CD14-positive monocyte (primary cell): ENCODE results near the gene TOP2B. TPM values are rescaled to one million over a fixed set of nuclear protein-coding genes. Genes with fewer than 3 reads are reported as not detected.

Experiments used
- DNase-seq, 3 donors: peaks; one replicate each; pipeline ENCODE4 v3.0.0-alpha.2; 2011 to 2022
- H2AFZ ChIP-seq: 2 replicates; pipeline ENCODE4 v1.6.0; 2012; ENCODE audit warnings: mild to moderate bottlenecking, low read depth, low read length, inconsistent platforms; ENCODE audit not compliant: insufficient read depth, poor library complexity, severe bottlenecking
- H3K27ac ChIP-seq, 2 donors: 1 replicate in 1 of 2; 2 replicates in 1 of 2; pipeline ENCODE4 v1.5.1; 2012 to 2013; ENCODE audit warnings: low read length in 2 of 2, control low read depth in 1 of 2, inconsistent platforms in 1 of 2, low read depth in 1 of 2, mild to moderate bottlenecking in 1 of 2
- H3K27me3 ChIP-seq, 2 donors: one replicate each; pipeline versions ENCODE4 v1.6.0 to v1.6.1; 2011 to 2013; ENCODE audit warnings: low read length in 2 of 2; ENCODE audit not compliant: control insufficient read depth in 2 of 2, insufficient read depth in 2 of 2
- H3K36me3 ChIP-seq, 2 donors: replicated peaks in 1 of 2; 1 replicate in 1 of 2; 2 replicates in 1 of 2; pipeline versions ENCODE4 v1.5.1 to v1.6.1; 2012 to 2013; ENCODE audit warnings: low read length in 2 of 2, control low read depth in 1 of 2, inconsistent platforms in 1 of 2, mild to moderate bottlenecking in 1 of 2; ENCODE audit not compliant: insufficient read depth in 2 of 2, control insufficient read depth in 1 of 2
- H3K4me1 ChIP-seq, 2 donors: 1 replicate in 1 of 2; 2 replicates in 1 of 2; pipeline versions ENCODE4 v1.5.1 to v1.6.1; 2012 to 2013; ENCODE audit warnings: low read length in 2 of 2, control low read depth in 1 of 2, inconsistent platforms in 1 of 2, mild to moderate bottlenecking in 1 of 2, moderate library complexity in 1 of 2; ENCODE audit not compliant: insufficient read depth in 2 of 2, control insufficient read depth in 1 of 2
- H3K4me2 ChIP-seq: replicated peaks from 2 replicates; pipeline ENCODE3; 2012; ENCODE audit warnings: low read length, moderate library complexity, mild to moderate bottlenecking; ENCODE audit not compliant: poor library complexity, severe bottlenecking; ENCODE audit errors: extremely low read depth
- H3K4me3 ChIP-seq, 3 experiments: fragments of 200-600 bp in 1 of 3; sonication (generic) in 1 of 3; replicated peaks in 1 of 3; 1 replicate in 2 of 3; 2 replicates in 1 of 3; pipeline ENCODE4 v1.5.1; 2011 to 2013; ENCODE audit warnings: low read length in 3 of 3, mild to moderate bottlenecking in 3 of 3, control low read depth in 2 of 3, low read depth in 2 of 3, inconsistent platforms in 1 of 3, moderate library complexity in 1 of 3
- H3K79me2 ChIP-seq: 2 replicates; pipeline ENCODE4 v1.6.0; 2012; ENCODE audit warnings: mild to moderate bottlenecking, control low read depth, inconsistent platforms, low read length, moderate library complexity; ENCODE audit not compliant: insufficient read depth
- H3K9ac ChIP-seq: 2 replicates; pipeline ENCODE4 v1.6.0; 2017; ENCODE audit warnings: low read length, mild to moderate bottlenecking; ENCODE audit not compliant: insufficient read depth, poor library complexity, severe bottlenecking
- H3K9me3 ChIP-seq, 2 donors: replicated peaks in 1 of 2; 1 replicate in 1 of 2; 2 replicates in 1 of 2; pipeline versions ENCODE4 v1.5.1 to v1.6.1; 2012 to 2013; ENCODE audit warnings: low read length in 2 of 2, control low read depth in 1 of 2; ENCODE audit not compliant: control insufficient read depth in 1 of 2, insufficient read depth in 1 of 2
- H4K20me1 ChIP-seq: 2 replicates; pipeline ENCODE4 v1.6.0; 2012; ENCODE audit warnings: mild to moderate bottlenecking, low read length, control low read depth, moderate library complexity; ENCODE audit not compliant: insufficient read depth
- H3K27ac Mint-ChIP-seq, 7 donors: one replicate each; pipeline ENCODE4 v1.8.0; 2020; ENCODE audit warnings: mild to moderate bottlenecking in 7 of 7, mixed read lengths in 7 of 7, moderate library complexity in 6 of 7, inconsistent platforms in 2 of 7
- H3K27me3 Mint-ChIP-seq, 3 donors: one replicate each; pipeline ENCODE4 v1.8.0; 2021 to 2022; ENCODE audit warnings: low read depth in 3 of 3, mild to moderate bottlenecking in 3 of 3, mixed read lengths in 3 of 3, moderate library complexity in 3 of 3, inconsistent platforms in 1 of 3
- H3K36me3 Mint-ChIP-seq, 2 donors: one replicate each; pipeline ENCODE4 v1.8.0; 2020; ENCODE audit warnings: mixed read lengths in 2 of 2, inconsistent platforms in 1 of 2, mild to moderate bottlenecking in 1 of 2
- H3K4me1 Mint-ChIP-seq: one replicate; pipeline ENCODE4 v1.8.0; 2020; ENCODE audit warnings: mild to moderate bottlenecking, mixed read lengths
- H3K4me3 Mint-ChIP-seq, 2 donors: one replicate each; pipeline ENCODE4 v1.8.0; 2020; ENCODE audit warnings: mild to moderate bottlenecking in 2 of 2, mixed read lengths in 2 of 2, moderate library complexity in 1 of 2
- H3K9me3 Mint-ChIP-seq, 7 donors: one replicate each; pipeline ENCODE4 v1.8.0; 2020 to 2022; ENCODE audit warnings: mixed read lengths in 7 of 7, mild to moderate bottlenecking in 6 of 7, moderate library complexity in 6 of 7, inconsistent platforms in 2 of 7
- CTCF ChIP-seq: fragments of 200-600 bp; IDR thresholded peaks from one replicate; pipeline ENCODE4 v1.8.0; 2022; ENCODE audit warnings: antibody characterized with exemption, mild to moderate bottlenecking
- WGBS: methylation state at CpG from one replicate; pipeline ENCODE4 v1.1.5; 2013; ENCODE audit warnings: missing lambda C conversion rate; ENCODE audit not compliant: insufficient coverage; 5-methylcytosine and 5-hydroxymethylcytosine counted together
- intact Hi-C, 2 donors: fragments of 100-400 bp; cut with micrococcal nuclease; formaldehyde crosslinking; loops; one replicate each; pipeline versions ENCODE4 v1.15.0 to v1.15.1; 2023
- polyA plus RNA-seq, 3 donors: library from polyadenylated mRNA; depleted of rRNA in 1 of 3; unstranded in 2 of 3; stranded (reverse) in 1 of 3; fragments of 300-500 nt in 2 of 3; fragments of >200 nt in 1 of 3; fragmentation: Illumina TruSeq in 2 of 3; gene quantifications; 1 replicate in 2 of 3; 2 replicates in 1 of 3; pipeline ENCODE4 v1.2.3, GENCODE V29; 2012 to 2021

Gene TOP2B
- polyA plus RNA-seq, 3 donors = 21.4 to 27.0 (median 26.1) TPM

GRCh38 chr3:25683410-25683809 lies 18.7 kb upstream of the TOP2B start:
- Histone ChIP-seq H4K20me1 (no peaks in the 10 kb centered on the region), H3K4me2 (no peak overlapping the region), H3K4me3 (no peak overlapping the region), H2AFZ (no peak overlapping the region), H3K9me3 (peaks cover 0 to 4% of the 10 kb centered on the region in 2 donors), H3K9ac (no peak overlapping the region), H3K36me3 (no peaks in the 10 kb centered on the region), H3K4me1 (peaks cover 14 to 23% of the 10 kb centered on the region in 2 donors), H3K27ac (no peak overlapping the region), H3K79me2 (no peaks in the 10 kb centered on the region), H3K27me3 (no peaks in the 10 kb centered on the region)
- DNase-seq = no peak
- peaks cover 0 to 3% (median 0%) of the 10 kb centered on the region in 7 donors for H3K9me3 Mint-ChIP-seq
- H3K27ac Mint-ChIP-seq = no peak overlapping the region
- peaks cover 0 to 3% (median 0%) of the 10 kb centered on the region in 3 donors for H3K27me3 Mint-ChIP-seq
- no CpG with 5 or more reads among the region's 1 CpG for WGBS
- TF ChIP-seq CTCF = no peak
- no peaks in the 10 kb centered on the region for H3K36me3 Mint-ChIP-seq
- intact Hi-C loops = no loop called here
- peaks cover 21% of the 10 kb centered on the region for H3K4me1 Mint-ChIP-seq
- no peak overlapping the region for H3K4me3 Mint-ChIP-seq

GRCh38 chr3:25679642-25680302 lies 15.1 kb upstream of the TOP2B start:
- WGBS = no CpG with 5 or more reads among the region's 6 CpGs
- Histone ChIP-seq H3K9me3 (peaks cover 0 to 4% of the 10 kb centered on the region in 2 donors), H3K4me1 (peaks cover 9 to 13% of the 10 kb centered on the region in 2 donors), H3K4me3 (no peak overlapping the region), H3K36me3 (no peaks in the 10 kb centered on the region), H2AFZ (no peak overlapping the region), H3K27me3 (no peaks in the 10 kb centered on the region), H3K27ac (no peak overlapping the region), H3K79me2 (no peaks in the 10 kb centered on the region), H3K4me2 (no peak overlapping the region), H4K20me1 (no peaks in the 10 kb centered on the region), H3K9ac (no peak overlapping the region)
- no peak overlapping the region for H3K4me3 Mint-ChIP-seq
- peaks cover 0 to 3% (median 0%) of the 10 kb centered on the region in 7 donors for H3K9me3 Mint-ChIP-seq
- no peaks in the 10 kb centered on the region for H3K27me3 Mint-ChIP-seq
- TF ChIP-seq CTCF = no peak
- no peaks in the 10 kb centered on the region for H3K36me3 Mint-ChIP-seq
- DNase-seq = no peak
- no peak overlapping the region for H3K27ac Mint-ChIP-seq
- H3K4me1 Mint-ChIP-seq = peaks cover 10% of the 10 kb centered on the region
- intact Hi-C loops = no loop called here
